HTERT RPE-1 (cell line): Measurements from ENCODE around the gene GJB3.
"Not testable (repeated sequence)": the region's sequence is repeated elsewhere in the genome, so short reads cannot be mapped to it uniquely, and the experiment has no call there.

Experiments used
- in situ Hi-C: fragments of 300-500 bp; cut with MboI; formaldehyde crosslinking; loops from 4 replicates; pipeline ENCODE4 v1.14.3; 2020; ENCODE audit warnings: low sequenced_read_pairs

The GJB3 gene

DNA sequence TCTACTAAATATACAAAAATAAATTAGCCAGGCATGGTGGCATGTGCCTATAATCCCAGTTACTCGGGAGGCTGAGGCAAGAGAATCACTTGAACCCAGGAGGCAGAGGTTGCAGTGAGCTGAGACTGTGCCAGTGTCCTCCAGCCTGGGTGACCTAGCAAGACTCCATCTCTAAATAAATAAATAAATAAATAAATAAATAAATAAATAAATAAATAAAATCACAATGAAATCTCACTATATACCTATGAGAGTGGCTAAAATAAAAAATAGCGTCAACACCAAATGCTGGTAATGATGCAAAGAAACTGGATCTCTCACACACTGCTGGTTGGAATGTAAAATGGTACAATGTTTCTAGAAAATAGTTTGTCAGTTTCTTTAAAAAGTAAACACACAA, 37.8 kb downstream of the GJB3 start:
- in situ Hi-C loops = not testable (repeated sequence)

DNA sequence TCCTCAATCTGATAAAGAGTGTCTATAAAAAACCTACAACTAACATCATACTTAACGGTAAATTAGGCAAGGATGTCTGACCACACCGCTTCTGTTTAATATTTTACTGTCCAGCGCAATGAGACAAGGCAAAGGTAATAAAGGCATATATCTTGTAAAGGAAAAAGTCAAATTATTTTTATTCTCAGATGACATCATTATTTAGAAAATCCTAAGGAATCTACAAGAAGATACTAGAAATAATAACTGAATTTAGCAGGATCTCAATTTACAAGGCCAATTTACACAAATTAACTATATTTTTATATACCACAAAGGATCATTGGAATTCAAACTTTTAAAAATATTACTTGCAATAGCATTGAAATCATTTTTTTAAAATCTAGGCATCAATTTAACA, 41.2 kb downstream of the GJB3 start:
- in situ Hi-C loops = no loop called here

GRCh38 chr1:34824817-34825454, 43.9 kb downstream of the GJB3 start:
- in situ Hi-C loops = no loop called here

GRCh38 chr1:34825455-34826091, 44.6 kb downstream of the GJB3 start:
- in situ Hi-C loops = no loop called here

- in situ Hi-C loops = no loop called here
Measured at GRCh38 chr1:34827341-34827941, 46.4 kb downstream of the GJB3 start.

DNA sequence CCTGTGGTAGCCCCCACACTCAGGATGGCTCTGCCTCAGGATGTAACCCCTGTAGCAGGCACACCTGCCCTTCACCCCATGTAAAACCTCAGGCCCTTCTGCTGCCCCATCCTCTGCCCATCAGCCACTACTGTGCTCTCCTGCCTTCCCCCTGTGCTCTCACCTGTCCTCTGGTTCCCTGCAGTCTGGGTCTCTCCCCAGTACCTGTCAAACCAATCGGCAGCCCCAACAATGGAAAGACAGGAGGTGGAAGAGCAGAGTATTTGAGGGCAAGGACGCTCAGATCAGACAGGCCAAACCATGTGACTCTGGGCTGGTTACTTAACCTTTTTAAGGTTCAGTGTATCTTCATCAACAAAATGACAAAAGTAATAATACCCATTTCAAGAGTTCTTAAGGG, 47.6 kb downstream of the GJB3 start:
- in situ Hi-C loops = no loop called here

DNA sequence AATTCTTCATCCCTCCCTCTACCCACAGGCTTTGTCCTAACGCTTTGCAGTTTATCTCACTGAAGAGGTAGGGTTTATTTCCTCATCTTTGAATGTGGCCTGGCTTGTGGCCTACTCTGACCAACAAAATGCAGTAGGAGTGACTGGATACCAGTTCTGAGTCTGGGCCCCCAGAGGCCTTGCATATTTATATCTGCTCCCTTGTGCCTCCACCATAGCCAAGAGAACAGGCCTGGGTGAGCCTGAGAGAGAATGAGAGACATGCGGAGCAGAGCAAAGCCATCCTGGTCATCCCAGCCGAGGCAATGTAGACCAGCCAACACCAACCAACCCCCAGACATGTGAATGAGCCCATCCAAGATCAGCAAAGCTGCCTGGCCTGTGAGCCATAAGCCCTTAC, 48.2 kb downstream of the GJB3 start:
- in situ Hi-C loops = no loop called here

GRCh38 chr1:34831721-34832246, 50.8 kb downstream of the GJB3 start:
- in situ Hi-C loops = no loop called here

DNA sequence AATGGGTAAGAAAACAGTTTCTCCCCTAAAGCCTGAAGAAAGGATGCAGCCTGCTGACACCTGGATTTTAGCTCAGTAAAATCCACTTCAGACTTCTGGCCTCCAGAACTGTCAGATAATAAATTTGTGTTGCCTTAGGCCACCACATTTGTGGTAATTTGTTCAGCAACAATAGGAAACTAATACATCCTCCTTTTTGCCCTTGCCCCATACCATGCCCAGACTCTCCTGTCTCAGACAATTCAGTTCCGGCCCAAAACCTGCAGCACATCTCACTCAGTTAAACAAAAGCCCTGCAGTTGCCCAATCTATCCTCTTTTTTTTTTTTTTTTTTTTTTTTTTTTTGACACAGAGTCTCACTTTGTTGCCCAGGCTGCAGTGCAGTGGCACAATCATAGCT, 52.7 kb downstream of the GJB3 start:
- in situ Hi-C loops = no loop called here
